Esophagus mucosa (tissue), 1 donor: Measurements from ENCODE around the gene GRPEL1. TPM values are rescaled to one million over a fixed set of nuclear protein-coding genes. Genes with fewer than 3 reads are reported as not detected.
A peak's percentile ranks its signal among the peaks of the same experiment; 100 is the strongest.
"Not testable (repeated sequence)": the region's sequence is repeated elsewhere in the genome, so short reads cannot be mapped to it uniquely, and the experiment has no call there.

Source experiments
- ATAC-seq: fragments of 200-7000 bp; cut with Tn5 transposase; one replicate; pipeline ENCODE4 v1.9.1; 2020
- total RNA-seq: library from RNA; stranded (reverse); gene quantifications from one replicate; pipeline ENCODE4 v1.2.4, GENCODE V29; 2023
- donor health status: DM: yes; HTN: yes; CAD: no.

Gene GRPEL1
- total RNA-seq, 1 donor from 2014 or later: 34.0 TPM

GRCh38 chr4:7089213-7089986 is 21.5 kb upstream of the GRPEL1 start:
- no peak for ATAC-seq

- peak; percentile 66 for ATAC-seq
Observed at GRCh38 chr4:7087036-7087435, 19.2 kb upstream of the GRPEL1 start.

GRCh38 chr4:7086384-7086783 is 18.5 kb upstream of the GRPEL1 start:
- no peak for ATAC-seq

- not testable (repeated sequence) for ATAC-seq
Observed at GRCh38 chr4:7084564-7084961, 16.7 kb upstream of the GRPEL1 start.

GRCh38 chr4:7083597-7084563 is 16.0 kb upstream of the GRPEL1 start:
- ATAC-seq: no peak

GRCh38 chr4:7079909-7080308 is 12.0 kb upstream of the GRPEL1 start:
- not testable (repeated sequence) for ATAC-seq

GRCh38 chr4:7079483-7079882 is 11.6 kb upstream of the GRPEL1 start:
- not testable (repeated sequence) for ATAC-seq

GRCh38 chr4:7078025-7078424 is 10.2 kb upstream of the GRPEL1 start:
- no peak for ATAC-seq

GRCh38 chr4:7077371-7077770 is 9.5 kb upstream of the GRPEL1 start:
- no peak for ATAC-seq

- ATAC-seq: no peak
Observed at GRCh38 chr4:7076696-7077082, 8.8 kb upstream of the GRPEL1 start.

GRCh38 chr4:7075962-7076695 is 8.3 kb upstream of the GRPEL1 start:
- peak; percentile 31 for ATAC-seq

- peak; percentile 16 for ATAC-seq
Observed at GRCh38 chr4:7074426-7074825, 6.6 kb upstream of the GRPEL1 start.

- peak; percentile 13 for ATAC-seq
Observed at GRCh38 chr4:7073526-7074390, 5.9 kb upstream of the GRPEL1 start.

GRCh38 chr4:7073059-7073458 is 5.2 kb upstream of the GRPEL1 start:
- no peak for ATAC-seq

GRCh38 chr4:7070729-7071511 is 3.1 kb upstream of the GRPEL1 start:
- ATAC-seq: peak; percentile 49

- ATAC-seq: no peak
Observed at GRCh38 chr4:7068883-7069282, 1.0 kb upstream of the GRPEL1 start.

GRCh38 chr4:7068279-7068842 is 497 bp upstream of the GRPEL1 start:
- no peak for ATAC-seq

GRCh38 chr4:7067126-7067451 is 775 bp downstream of the GRPEL1 start:
- ATAC-seq: no peak

GRCh38 chr4:7066493-7066892 is 1.4 kb downstream of the GRPEL1 start:
- no peak for ATAC-seq

GRCh38 chr4:7066006-7066405 is 1.9 kb downstream of the GRPEL1 start:
- ATAC-seq: no peak

- no peak for ATAC-seq
Observed at GRCh38 chr4:7063362-7063761, 4.5 kb downstream of the GRPEL1 start.
